Caco-2 (cell line): Measurements from ENCODE around the gene TWF2. TPM values are rescaled to one million over a fixed set of nuclear protein-coding genes. Genes with fewer than 3 reads are reported as not detected.
A peak's percentile ranks its signal among the peaks of the same experiment; 100 is the strongest.

ENCODE experiments used
- BruUV-seq: library from RNA; stranded (reverse); fragments of 400-500 nt; replicated peaks from 2 replicates; lab custom pipeline; 2021; lab: Mats Ljungman, UMichigan
- CTCF ChIA-PET: fragments of 300-600 bp; sonication (Branson Sonifier 250); formaldehyde crosslinking; loops from one replicate; lab custom pipeline; 2022; ENCODE audit warnings: antibody characterized with exemption; lab: Charles Lee
- POLR2A ChIA-PET: fragments of 300-600 bp; sonication (Branson Sonifier 250); formaldehyde crosslinking; loops from one replicate; lab custom pipeline; 2022; ENCODE audit warnings: antibody characterized with exemption; lab: Charles Lee
- DNase-seq, 2 experiments: peaks; one replicate each; pipeline versions ENCODE4 v3.0.0 to v3.0.0-alpha.2; 2020 to 2022
- H3K27me3 ChIP-seq: replicated peaks from 2 replicates; pipeline ENCODE4 v1.6.0; 2011; ENCODE audit warnings: low read length; ENCODE audit not compliant: control insufficient read depth, insufficient read depth
- H3K36me3 ChIP-seq: 2 replicates; pipeline ENCODE4 v1.5.1; 2011; ENCODE audit warnings: low read length; ENCODE audit not compliant: control insufficient read depth, insufficient read depth
- H3K4me1 ChIP-seq: fragments of 250-450 bp; sonication (Bioruptor Pico); 2 replicates; pipeline ENCODE4 v1.5.1; 2020; ENCODE audit warnings: mild to moderate bottlenecking
- H3K4me3 ChIP-seq: 2 replicates; pipeline ENCODE4 v1.5.1; 2011; ENCODE audit warnings: low read depth, mild to moderate bottlenecking, control low read depth, low read length
- H3K9me3 ChIP-seq: fragments of 250-450 bp; sonication (Bioruptor Pico); 2 replicates; pipeline ENCODE4 v1.5.1; 2020; ENCODE audit warnings: mild to moderate bottlenecking, moderate library complexity
- H3K27ac Mint-ChIP-seq: one replicate; pipeline ENCODE4 v1.8.0; 2022; ENCODE audit warnings: mixed read lengths; ENCODE audit not compliant: unreplicated experiment
- H3K27me3 Mint-ChIP-seq: one replicate; pipeline ENCODE4 v1.8.0; 2022; ENCODE audit warnings: mixed read lengths; ENCODE audit not compliant: insufficient read depth, unreplicated experiment
- H3K36me3 Mint-ChIP-seq: one replicate; pipeline ENCODE4 v1.8.0; 2022; ENCODE audit warnings: mild to moderate bottlenecking, mixed read lengths; ENCODE audit not compliant: insufficient read depth, unreplicated experiment
- H3K4me1 Mint-ChIP-seq: one replicate; pipeline ENCODE4 v1.8.0; 2022; ENCODE audit warnings: low read depth, mixed read lengths; ENCODE audit not compliant: unreplicated experiment
- H3K4me3 Mint-ChIP-seq: one replicate; pipeline ENCODE4 v1.8.0; 2022; ENCODE audit warnings: mild to moderate bottlenecking, moderate library complexity, mixed read lengths; ENCODE audit not compliant: unreplicated experiment
- H3K9me3 Mint-ChIP-seq: one replicate; pipeline ENCODE4 v1.8.0; 2022; ENCODE audit warnings: mixed read lengths; ENCODE audit not compliant: unreplicated experiment
- CTCF ChIP-seq, 2 experiments: fragments of 200-600 bp in 1 of 2; IDR thresholded peaks; 1 replicate in 1 of 2; 2 replicates in 1 of 2; pipeline versions ENCODE4 v1.5.1 to v1.8.0; 2011 to 2022; ENCODE audit warnings: antibody characterized with exemption in 1 of 2, control low read depth in 1 of 2, inconsistent platforms in 1 of 2, low read depth in 1 of 2, low read length in 1 of 2, mild to moderate bottlenecking in 1 of 2, moderate library complexity in 1 of 2; ENCODE audit not compliant: insufficient read depth in 1 of 2, severe bottlenecking in 1 of 2, unreplicated experiment in 1 of 2
- intact Hi-C: fragments of 100-400 bp; cut with micrococcal nuclease; formaldehyde crosslinking; loops from one replicate; pipeline ENCODE4 v1.10.0; 2022; ENCODE audit not compliant: unreplicated experiment
- total RNA-seq: library from RNA; stranded (reverse); gene quantifications from 2 replicates; pipeline ENCODE4 v1.2.3, GENCODE V29; 2022

The TWF2 gene
- total RNA-seq, 1 experiment from 2014 or later: 29.9 TPM

GRCh38 chr3:52248165-52248541, 9.2 kb upstream of the TWF2 start:
- Mint-ChIP-seq H3K9me3 (no peaks in the 10 kb centered on the region), H3K27me3 (no peaks in the 10 kb centered on the region), H3K27ac (peak overlapping the region; percentile 62), H3K4me3 (no peak overlapping the region), H3K4me1 (no peaks in the 10 kb centered on the region), H3K36me3 (peaks cover 79% of the 10 kb centered on the region)
- H3K9me3 ChIP-seq: no peaks in the 10 kb centered on the region
- H3K36me3 ChIP-seq: no peaks in the 10 kb centered on the region; the same call in 1 of the 2 replicates
- no peak for TF ChIP-seq CTCF (IDR thresholded peaks at IDR 0.05; ENCODE audit: insufficient read depth in 1 of 2, low read depth in 1 of 2, low read length in 1 of 2, severe bottlenecking in 1 of 2, unreplicated experiment in 1 of 2)
- intact Hi-C loops: no loop called here
- no TSS peak for BruUV-seq
- peaks cover 10% of the 10 kb centered on the region for H3K4me1 ChIP-seq
- POLR2A ChIA-PET: no interaction called here
- no peak overlapping the region for H3K4me3 ChIP-seq
- no peak for DNase-seq
- H3K27me3 ChIP-seq: no peaks in the 10 kb centered on the region
- CTCF ChIA-PET: interaction anchor here (1.6 kb wide), 1 partner anchor 9 kb away, joined by 4 read pairs; the partner anchor contains the start of gene TWF2

GRCh38 chr3:52247409-52248164, 8.6 kb upstream of the TWF2 start:
- no TSS peak for BruUV-seq
- Mint-ChIP-seq H3K36me3 (peaks cover 73% of the 10 kb centered on the region), H3K27ac (peak overlapping the region; percentile 62), H3K4me1 (no peaks in the 10 kb centered on the region), H3K9me3 (no peaks in the 10 kb centered on the region), H3K4me3 (peak overlapping the region; percentile 48), H3K27me3 (no peaks in the 10 kb centered on the region)
- ChIA-PET CTCF (interaction anchor here (1.6 kb wide), 1 partner anchor 9 kb away, joined by 4 read pairs; the partner anchor contains the start of gene TWF2), POLR2A (no interaction called here)
- no peaks in the 10 kb centered on the region for H3K9me3 ChIP-seq
- H3K27me3 ChIP-seq: no peaks in the 10 kb centered on the region
- no peak for DNase-seq
- no peak overlapping the region for H3K4me3 ChIP-seq
- no peaks in the 10 kb centered on the region; the same call in 1 of the 2 replicates for H3K36me3 ChIP-seq
- H3K4me1 ChIP-seq: peaks cover 10% of the 10 kb centered on the region
- intact Hi-C loops: no loop called here
- no peak for TF ChIP-seq CTCF (IDR thresholded peaks at IDR 0.05; ENCODE audit: insufficient read depth in 1 of 2, low read depth in 1 of 2, low read length in 1 of 2, severe bottlenecking in 1 of 2, unreplicated experiment in 1 of 2)

- no peaks in the 10 kb centered on the region for H3K27me3 Mint-ChIP-seq
- H3K4me3 Mint-ChIP-seq: peak overlapping the region; percentile 48
These were observed 7.9 kb upstream of the TWF2 start for GRCh38 chr3:52246728-52247408.

More at GRCh38 chr3:52246728-52247408, 7.9 kb upstream of the TWF2 start:
- H3K4me3 ChIP-seq: no peak overlapping the region
- Mint-ChIP-seq H3K4me1 (no peaks in the 10 kb centered on the region), H3K9me3 (no peaks in the 10 kb centered on the region), H3K27ac (peak overlapping the region; percentile 57), H3K36me3 (peaks cover 66% of the 10 kb centered on the region)
- H3K27me3 ChIP-seq: no peaks in the 10 kb centered on the region
- no peak for TF ChIP-seq CTCF (IDR thresholded peaks at IDR 0.05; ENCODE audit: insufficient read depth in 1 of 2, low read depth in 1 of 2, low read length in 1 of 2, severe bottlenecking in 1 of 2, unreplicated experiment in 1 of 2)
- no peaks in the 10 kb centered on the region for H3K9me3 ChIP-seq
- no peak for DNase-seq
- H3K4me1 ChIP-seq: peaks cover 10% of the 10 kb centered on the region
- H3K36me3 ChIP-seq: no peaks in the 10 kb centered on the region; the same call in 1 of the 2 replicates
- CTCF ChIA-PET: interaction anchor here (1.4 kb wide), 1 partner anchor 43 kb away, joined by 3 read pairs; no protein-coding TSS in a partner anchor
- POLR2A ChIA-PET: no interaction called here
- intact Hi-C loops: no loop called here
- TSS peak; percentile 25 for BruUV-seq
